T-helper 1 cell treated with Interleukin-12 subunit alpha and Interleukin-12 subunit beta and Interleukin-4 antibody, amounts not matched to agents 30 ng/mL and 1 ng/mL, for 36 hours (primary cell): ENCODE results near the gene BMI1. TPM values are rescaled to one million over a fixed set of nuclear protein-coding genes. Genes with fewer than 3 reads are reported as not detected.

Experiments used
- intact Hi-C: fragments of 100-400 bp; cut with micrococcal nuclease; formaldehyde crosslinking; loops from one replicate; pipeline ENCODE4 v1.15.1; 2024
- total RNA-seq: library from RNA; stranded (reverse); gene quantifications from 2 replicates; pipeline ENCODE4 v1.2.3, GENCODE V29; 2022

BMI1 gene
- total RNA-seq, 1 donor from 2014 or later = 49.7 TPM

DNA sequence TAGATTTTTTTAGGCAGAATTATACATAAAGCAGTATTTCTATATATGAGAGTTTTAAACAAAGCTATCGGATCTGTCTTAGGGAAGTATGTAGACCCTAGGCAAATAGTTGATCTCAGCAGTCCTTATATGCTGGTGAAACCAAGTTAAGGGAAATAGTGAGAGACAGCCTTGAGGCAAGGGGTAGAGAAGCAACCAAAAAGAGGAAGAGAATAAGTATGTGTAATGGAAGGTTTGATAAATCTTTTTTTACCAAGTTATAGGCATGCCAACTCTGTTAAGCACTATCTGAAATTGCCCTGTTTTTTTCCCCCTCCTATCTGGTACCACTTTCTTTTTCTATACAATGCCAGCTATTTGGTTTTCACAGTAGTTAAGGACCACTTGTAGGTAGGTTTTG, 44.3 kb downstream of the BMI1 start:
- intact Hi-C loops = no loop called here

DNA sequence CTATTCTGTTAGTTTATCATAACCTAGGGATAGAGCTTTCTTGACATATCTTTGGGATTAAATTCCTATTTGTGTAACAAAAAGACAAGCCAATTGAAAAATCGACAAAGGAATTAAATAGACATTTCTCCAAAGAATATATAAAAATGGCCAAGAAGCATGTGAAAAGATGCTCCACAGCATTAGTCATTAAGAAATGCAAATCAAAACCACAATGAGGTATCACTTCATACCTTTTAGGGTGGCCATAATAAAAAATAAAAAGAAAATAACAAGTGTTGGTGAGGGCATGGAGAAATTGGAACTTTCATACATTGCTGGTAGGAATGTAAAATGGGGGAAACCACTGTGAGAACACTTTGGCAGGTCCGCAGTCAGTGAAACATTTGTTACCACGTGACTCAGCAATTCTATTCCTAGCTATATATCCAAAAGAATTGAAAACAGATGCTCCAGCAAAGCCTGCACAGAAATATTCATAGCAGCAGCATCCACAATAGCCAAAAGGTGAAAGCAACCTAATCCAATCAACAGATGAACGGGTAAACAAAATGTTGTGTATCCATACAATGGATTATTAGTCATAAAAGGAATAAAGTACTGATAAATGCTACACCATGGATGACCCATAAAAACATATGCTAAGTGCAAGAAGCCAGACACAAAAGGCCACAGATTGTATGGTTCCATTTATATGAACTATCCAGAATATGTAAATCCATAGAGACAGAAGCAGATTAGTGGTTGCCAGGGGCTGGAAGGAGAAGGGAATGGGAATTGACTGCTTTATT, 44.9 kb downstream of the BMI1 start:
- intact Hi-C loops = loop anchor here (2.0 kb wide), 2 partner anchors 25 to 71 kb away; no protein-coding TSS in a partner anchor

DNA sequence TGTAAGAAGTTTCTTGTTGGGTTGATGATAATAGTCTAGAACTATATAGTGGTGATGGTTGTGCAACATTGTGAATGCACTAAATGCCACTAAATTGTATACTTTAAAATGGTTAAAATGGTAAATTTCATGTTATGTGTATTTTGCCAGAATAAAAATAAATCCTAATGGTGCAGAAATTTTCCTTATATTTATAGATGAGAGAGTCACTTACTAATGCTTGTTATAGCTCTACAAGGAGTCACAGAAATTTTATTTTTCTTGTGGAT, 45.5 kb downstream of the BMI1 start:
- intact Hi-C loops = loop anchor here (2.0 kb wide), 2 partner anchors 26 to 70 kb away; no protein-coding TSS in a partner anchor

DNA sequence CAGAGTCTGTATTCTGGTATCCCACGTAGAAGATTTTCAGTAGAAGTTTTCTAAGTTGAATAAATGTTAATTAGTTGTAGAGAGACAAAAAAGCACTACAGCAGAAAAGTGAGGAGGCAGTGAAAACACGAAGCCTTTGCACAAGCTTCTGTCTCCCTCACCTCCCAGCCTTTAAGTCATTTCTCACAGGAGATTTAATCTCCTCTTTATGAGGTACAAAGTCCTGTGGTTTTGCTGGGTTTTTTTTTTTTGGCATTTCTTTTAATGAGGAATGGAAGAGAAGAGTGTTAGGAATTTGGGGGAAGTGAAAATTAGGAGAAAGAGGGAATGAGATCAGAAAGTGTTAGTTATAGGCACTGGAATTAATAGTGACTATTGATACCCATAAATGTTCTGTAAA, 45.9 kb downstream of the BMI1 start:
- intact Hi-C loops = loop anchor here (1.0 to 2.0 kb wide), 3 partner anchors 22 to 70 kb away; no protein-coding TSS in a partner anchor

DNA sequence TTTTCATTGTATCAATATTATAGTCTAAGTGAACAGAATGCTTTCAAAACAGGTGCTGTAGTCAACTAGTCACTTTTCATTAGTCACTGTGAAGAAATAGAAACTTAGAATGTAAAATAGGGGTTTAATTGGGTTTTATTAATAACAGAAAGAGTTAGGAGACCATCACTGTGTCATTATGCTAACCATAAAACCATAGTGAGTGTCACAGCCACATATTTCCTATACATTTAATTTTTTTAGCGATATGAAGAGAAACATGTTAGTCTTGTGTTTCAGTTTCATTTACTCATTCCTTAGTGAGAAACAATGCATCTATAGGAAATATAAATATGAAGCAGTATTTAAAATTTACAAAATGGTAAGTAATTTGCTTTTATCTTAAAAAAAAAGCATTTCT, 46.6 kb downstream of the BMI1 start:
- intact Hi-C loops = loop anchor here (1.0 to 2.0 kb wide), 3 partner anchors 23 to 69 kb away; no protein-coding TSS in a partner anchor

DNA sequence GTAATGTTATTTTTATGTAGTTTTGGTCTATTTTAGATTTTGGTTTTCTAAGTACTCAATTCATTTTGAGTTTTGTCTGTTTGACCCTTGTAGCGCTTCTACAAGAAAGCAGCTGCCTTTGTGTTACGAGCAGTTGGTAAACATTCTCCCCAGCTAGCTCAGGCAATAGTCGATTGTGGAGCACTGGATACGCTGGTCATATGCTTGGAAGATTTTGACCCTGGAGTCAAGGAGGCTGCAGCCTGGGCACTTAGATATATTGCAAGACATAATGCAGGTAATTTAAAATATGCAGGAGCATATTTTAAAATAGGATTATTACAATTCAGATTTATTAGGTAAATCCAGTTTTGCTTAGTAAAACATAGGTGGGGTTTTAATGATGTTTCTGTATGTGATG, 47.5 kb downstream of the BMI1 start:
- intact Hi-C loops = no loop called here

DNA sequence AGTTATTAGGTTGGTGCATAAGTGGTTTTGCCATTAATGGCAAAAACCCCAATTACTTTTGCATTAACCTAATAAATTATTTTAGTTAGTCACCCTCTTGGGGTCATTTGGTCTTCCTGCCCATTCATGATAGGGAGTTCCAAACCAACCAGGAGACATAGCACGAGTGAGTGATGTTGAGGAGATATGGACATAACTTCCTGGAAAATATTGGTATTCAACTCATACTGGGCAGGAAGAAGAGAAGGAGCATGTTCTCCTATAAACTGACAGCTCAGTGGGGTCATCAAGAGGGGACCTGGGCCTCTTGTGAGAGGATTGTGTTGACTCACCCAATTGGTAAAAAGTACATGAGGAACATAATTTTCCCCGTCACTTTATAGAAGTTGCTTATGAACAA, 48.1 kb downstream of the BMI1 start:
- intact Hi-C loops = no loop called here

DNA sequence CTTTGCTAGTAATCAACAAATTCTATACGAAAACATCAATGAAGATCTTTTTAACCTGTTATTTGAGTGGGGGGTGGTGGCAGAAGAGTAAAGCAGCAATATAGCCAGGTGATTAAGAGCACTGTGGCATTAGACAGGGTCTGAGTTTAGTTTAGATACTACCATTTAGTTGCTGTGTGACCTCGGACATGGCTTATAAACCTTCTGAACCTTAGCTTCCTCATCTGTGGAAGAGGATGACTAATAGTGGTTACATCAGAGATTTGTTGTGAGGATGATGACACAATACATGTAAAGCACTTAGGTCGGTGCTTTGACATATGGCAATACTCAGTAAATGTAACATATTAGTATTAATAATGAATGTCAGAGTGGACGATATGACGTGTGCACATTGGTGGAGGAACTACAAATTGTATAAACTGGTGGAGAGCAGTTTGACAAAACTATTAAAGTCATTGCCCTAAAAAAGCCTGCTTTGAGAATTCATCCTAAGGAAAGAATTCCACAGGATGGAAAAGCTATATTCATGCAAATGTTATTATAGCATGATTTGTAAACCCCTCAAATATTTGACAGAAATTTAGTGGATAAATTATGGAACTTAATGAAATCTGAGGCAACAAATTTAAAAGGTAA, 48.7 kb downstream of the BMI1 start:
- intact Hi-C loops = no loop called here

DNA sequence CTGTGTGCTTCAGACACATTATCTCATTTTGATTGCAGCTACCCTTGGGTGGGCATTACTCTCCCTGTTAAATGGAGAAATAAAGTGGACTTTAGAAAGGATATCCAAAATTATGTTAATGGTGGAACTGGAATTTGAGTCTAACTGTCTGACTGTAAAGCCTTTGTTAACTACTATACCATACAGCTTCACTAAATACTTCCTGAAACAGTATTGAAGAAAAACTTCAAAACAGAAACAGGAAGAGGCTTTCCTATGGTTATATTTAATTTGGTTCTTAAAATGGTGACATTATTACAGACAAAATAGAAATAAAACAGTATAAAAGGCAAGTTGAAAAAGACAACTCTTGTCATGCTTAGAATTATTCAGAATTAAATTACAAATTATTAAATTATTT, 49.4 kb downstream of the BMI1 start:
- intact Hi-C loops = no loop called here

DNA sequence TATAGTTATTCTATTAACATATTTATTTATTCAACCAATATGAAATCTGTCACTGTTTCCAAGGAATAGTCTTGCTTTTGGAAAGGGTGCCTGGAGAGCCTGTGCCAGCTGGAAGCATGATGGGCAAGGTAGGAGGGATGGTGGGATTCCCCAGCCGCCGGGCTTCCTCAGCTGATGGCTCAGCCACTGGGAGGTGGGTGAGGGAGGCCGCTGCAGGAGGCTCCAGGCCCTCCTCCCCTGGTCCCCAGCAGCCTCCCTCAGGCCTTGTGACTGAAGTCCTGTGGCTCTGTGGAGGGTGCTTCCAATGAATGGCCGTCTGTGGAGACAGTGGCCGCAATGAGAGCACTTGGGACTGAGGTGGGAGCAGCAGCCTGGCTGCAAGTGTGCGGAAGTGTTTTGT, 51.4 kb downstream of the BMI1 start:
- intact Hi-C loops = no loop called here

DNA sequence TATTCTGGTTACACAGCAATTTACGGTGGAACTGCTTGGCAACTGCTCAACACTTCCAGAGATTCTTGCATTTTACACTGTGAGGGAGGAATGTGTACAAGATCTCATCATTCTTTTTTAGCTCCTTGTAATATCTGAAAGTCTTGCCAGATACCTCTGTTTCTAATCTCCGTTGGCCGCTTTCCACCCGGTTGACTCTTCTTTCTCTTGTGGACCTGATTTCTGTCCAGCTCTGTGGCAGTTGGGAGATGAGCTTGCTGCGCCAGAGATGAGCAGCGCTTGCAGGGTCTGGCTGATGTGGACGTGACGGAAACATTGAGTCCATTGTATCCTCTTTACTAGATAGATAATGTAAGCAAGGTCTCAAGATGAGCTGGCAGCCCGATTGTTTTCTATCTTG, 52.0 kb downstream of the BMI1 start:
- intact Hi-C loops = no loop called here

DNA sequence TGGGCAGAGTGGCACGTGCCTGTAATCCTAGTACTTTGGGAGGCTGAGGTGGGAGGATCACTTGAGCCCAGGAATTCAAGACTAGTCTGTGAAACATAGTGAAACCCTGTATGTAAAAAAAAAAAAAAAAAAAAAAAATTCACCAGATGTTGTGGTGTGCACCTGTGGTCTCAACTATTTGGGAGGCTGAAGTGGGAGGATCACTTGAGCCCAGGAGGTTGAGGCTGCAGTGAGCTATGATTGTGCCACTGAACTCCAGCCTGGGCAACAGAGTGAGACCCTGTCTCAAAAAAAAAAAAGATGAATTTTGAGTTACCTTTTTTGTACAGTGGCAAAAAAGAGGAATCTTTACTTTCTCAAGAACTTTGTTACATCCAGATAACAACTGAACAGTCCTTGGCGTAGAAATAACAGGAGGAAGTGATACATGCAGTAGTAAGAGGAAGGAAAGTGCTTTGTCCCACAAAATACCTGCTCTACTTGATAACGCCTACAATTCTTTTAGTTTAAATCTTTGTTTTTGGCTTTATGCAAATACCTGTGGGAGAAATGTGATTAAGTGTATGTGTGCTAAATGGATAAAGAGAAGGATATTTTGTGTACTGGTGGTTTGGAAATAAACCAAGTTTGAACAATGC, 53.7 kb downstream of the BMI1 start:
- intact Hi-C loops = no loop called here

DNA sequence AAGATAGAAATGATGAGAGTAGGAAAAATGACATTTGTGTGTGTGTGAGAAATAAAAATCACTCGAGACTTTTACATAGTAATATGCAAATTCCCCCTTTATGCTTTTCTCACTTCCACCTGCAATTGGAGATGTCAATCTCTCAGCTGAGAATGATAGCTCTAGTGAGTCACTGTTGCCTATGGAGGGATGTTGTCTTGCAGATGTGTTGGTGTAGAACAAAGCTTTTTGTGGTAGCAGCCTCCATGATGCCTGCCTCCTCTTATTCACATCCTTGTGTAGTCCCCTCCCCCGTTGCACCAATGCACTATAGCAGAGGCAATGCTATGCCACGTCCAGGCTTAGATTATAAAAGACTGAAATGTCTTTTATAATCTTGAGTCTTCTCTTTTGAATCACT, 58.2 kb downstream of the BMI1 start:
- intact Hi-C loops = no loop called here

Other genes starting within 250 kb of the BMI1 start
- gene EBLN1, start 103.1 kb upstream of the BMI1 start, total RNA-seq = not detected in 2 replicates
- gene COMMD3, start 4.7 kb upstream of the BMI1 start, total RNA-seq = 79.4 and 89.3 TPM in 2 replicates
- 0.96 and 1.3 TPM in 2 replicates for gene SPAG6, start 24.4 kb downstream of the BMI1 start, total RNA-seq